HepG2 (cell line): ENCODE results near the gene GABRG3.

Source experiments
- ARHGAP35 ChIP-seq: sonication (generic); formaldehyde crosslinking; IDR thresholded peaks from 2 replicates; pipeline ENCODE4 v1.9.0; 2022; ENCODE audit warnings: mild to moderate bottlenecking, inconsistent platforms, moderate library complexity, missing genetic modification reagents, borderline replicate concordance
- CEBPB ChIP-seq: IDR thresholded peaks from 2 replicates; pipeline ENCODE4 v1.6.1; 2011; ENCODE audit warnings: low read depth, low read length, improper control_type of control experiment, borderline replicate concordance
- DPF2 ChIP-seq: sonication (generic); formaldehyde crosslinking; IDR thresholded peaks from 2 replicates; pipeline ENCODE4 v1.4.0; 2020; ENCODE audit warnings: mild to moderate bottlenecking, low read depth, missing genetic modification reagents, borderline replicate concordance
- EZH2 ChIP-seq: conservative IDR thresholded peaks from 2 replicates; pipeline ENCODE4 v1.6.1; 2012; ENCODE audit warnings: mild to moderate bottlenecking, low read depth, low read length, moderate library complexity
- FOXC1 ChIP-seq: sonication (generic); formaldehyde crosslinking; IDR thresholded peaks from 2 replicates; pipeline ENCODE4 v1.8.0; 2022; ENCODE audit warnings: mild to moderate bottlenecking, missing genetic modification reagents, borderline replicate concordance
- JARID2 ChIP-seq: sonication (generic); formaldehyde crosslinking; IDR thresholded peaks from 2 replicates; pipeline ENCODE4 v1.8.1; 2023; ENCODE audit warnings: missing genetic modification reagents, inconsistent platforms; ENCODE audit not compliant: insufficient replicate concordance
- JUNB ChIP-seq: sonication (generic); formaldehyde crosslinking; IDR thresholded peaks from 2 replicates; pipeline ENCODE4 v1.8.0; 2022; ENCODE audit warnings: missing genetic modification reagents, mild to moderate bottlenecking, borderline replicate concordance
- NPAS2 ChIP-seq: sonication (generic); formaldehyde crosslinking; IDR thresholded peaks from 2 replicates; pipeline ENCODE4 v1.8.0; 2022; ENCODE audit warnings: mild to moderate bottlenecking, missing genetic modification reagents, borderline replicate concordance
- SIN3A ChIP-seq: IDR thresholded peaks from 2 replicates; pipeline ENCODE4 v1.6.1; 2011; ENCODE audit warnings: low read depth, mild to moderate bottlenecking, control low read depth, low read length, borderline replicate concordance
- TP53 ChIP-seq: sonication (generic); formaldehyde crosslinking; conservative IDR thresholded peaks from 2 replicates; pipeline ENCODE4 v1.4.0; 2020; ENCODE audit warnings: missing genetic modification reagents
- YY1 ChIP-seq: IDR thresholded peaks from 2 replicates; pipeline ENCODE4 v1.6.1; 2011; ENCODE audit warnings: low read length, low read depth, moderate library complexity, mild to moderate bottlenecking; ENCODE audit not compliant: insufficient read depth, insufficient replicate concordance
- ZNF282 ChIP-seq: fragments of 450-650 bp; IDR thresholded peaks from 2 replicates; pipeline ENCODE4 v1.6.1; 2018; ENCODE audit not compliant: partially characterized antibody
- ZNF354B ChIP-seq: sonication (generic); formaldehyde crosslinking; IDR thresholded peaks from 2 replicates; pipeline ENCODE4 v1.8.0; 2022; ENCODE audit warnings: mild to moderate bottlenecking, missing genetic modification reagents
- TF ChIP-seq, protein P1 (sequence below): sonication (generic); formaldehyde crosslinking; IDR thresholded peaks from 2 replicates; pipeline ENCODE4 v1.5.0; 2020; ENCODE audit warnings: mild to moderate bottlenecking, missing genetic modification reagents, moderate library complexity

DNA sequence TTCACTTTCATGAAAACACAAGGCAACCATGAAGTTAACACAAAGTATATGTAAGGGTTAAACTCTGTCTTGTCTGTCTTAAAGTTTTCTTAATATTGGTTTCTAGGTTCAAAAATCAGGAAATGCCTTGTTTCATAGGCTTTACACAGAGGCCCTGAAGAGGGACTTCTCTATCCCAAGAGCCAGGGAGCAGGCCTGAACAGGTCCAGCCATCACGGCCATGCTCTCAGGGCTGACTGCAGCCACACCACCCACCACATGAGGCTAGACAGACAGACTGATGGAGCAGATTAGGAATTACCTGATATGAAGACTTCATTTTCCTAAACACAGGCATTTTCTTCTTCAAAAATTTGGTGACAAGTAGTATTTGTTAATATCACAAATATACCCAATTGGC is 502.9 kb downstream of the GABRG3 start:
- TF ChIP-seq, protein P1, sequence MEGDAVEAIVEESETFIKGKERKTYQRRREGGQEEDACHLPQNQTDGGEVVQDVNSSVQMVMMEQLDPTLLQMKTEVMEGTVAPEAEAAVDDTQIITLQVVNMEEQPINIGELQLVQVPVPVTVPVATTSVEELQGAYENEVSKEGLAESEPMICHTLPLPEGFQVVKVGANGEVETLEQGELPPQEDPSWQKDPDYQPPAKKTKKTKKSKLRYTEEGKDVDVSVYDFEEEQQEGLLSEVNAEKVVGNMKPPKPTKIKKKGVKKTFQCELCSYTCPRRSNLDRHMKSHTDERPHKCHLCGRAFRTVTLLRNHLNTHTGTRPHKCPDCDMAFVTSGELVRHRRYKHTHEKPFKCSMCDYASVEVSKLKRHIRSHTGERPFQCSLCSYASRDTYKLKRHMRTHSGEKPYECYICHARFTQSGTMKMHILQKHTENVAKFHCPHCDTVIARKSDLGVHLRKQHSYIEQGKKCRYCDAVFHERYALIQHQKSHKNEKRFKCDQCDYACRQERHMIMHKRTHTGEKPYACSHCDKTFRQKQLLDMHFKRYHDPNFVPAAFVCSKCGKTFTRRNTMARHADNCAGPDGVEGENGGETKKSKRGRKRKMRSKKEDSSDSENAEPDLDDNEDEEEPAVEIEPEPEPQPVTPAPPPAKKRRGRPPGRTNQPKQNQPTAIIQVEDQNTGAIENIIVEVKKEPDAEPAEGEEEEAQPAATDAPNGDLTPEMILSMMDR (CRISPR knock-in tag) = no peak
- TF ChIP-seq ZNF354B (CRISPR knock-in tag) (no peak), EZH2 (no peak), NPAS2 (CRISPR knock-in tag) (no peak), YY1 (no peak), JARID2 (CRISPR knock-in tag) (no peak), SIN3A (no peak), TP53 (CRISPR knock-in tag) (no peak), ARHGAP35 (CRISPR knock-in tag) (no peak), CEBPB (no peak), ZNF282 (no peak), FOXC1 (CRISPR knock-in tag) (no peak), DPF2 (CRISPR knock-in tag) (no peak), JUNB (CRISPR knock-in tag) (no peak)
